NCI-H526 (cell line): ENCODE measurements around the gene TRIM17.

ENCODE experiments used
- DNase-seq, 2 experiments: peaks; one replicate each; lab custom pipeline; 2025; lab: John Stamatoyannopoulos, UW

Gene TRIM17

DNA sequence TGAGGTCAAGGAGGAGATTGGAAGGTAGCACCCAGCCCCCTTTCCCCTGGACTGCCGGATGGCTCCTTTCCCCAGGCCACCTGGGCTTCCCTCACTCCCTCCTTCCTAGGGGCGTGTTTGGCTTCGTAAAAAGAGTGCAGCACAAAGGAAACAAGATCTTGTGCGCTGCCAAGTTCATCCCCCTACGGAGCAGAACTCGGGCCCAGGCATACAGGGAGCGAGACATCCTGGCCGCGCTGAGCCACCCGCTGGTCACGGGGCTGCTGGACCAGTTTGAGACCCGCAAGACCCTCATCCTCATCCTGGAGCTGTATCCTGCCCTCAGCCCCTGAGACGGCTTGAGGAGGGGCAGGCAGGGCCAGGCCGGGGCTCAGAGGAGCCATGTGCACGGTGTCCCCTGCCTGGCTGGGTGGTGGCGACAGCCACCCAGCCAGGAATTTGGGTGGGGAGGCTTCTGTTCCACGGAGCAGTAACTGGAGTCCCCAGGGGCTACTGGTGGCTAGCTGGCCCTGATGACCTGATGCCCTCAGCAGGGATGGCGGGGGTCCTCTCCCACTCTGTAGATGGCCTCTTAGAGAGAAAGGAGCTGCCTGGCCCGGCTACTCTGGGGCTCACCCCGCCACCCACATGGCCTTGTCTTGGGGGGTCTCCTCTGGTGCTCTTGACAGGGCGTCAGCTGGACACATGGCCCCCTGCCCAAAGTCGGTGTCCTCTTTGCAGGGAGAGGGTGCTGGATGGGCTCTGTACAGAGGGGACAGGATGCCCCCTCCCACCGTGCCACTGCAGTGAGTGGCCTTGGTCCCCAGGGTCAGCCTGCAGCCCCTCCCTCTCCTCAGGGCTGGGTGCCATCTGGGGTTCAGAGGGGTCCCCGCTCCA, 49.6 kb downstream of the TRIM17 start:
- peak in 1 of 2 experiments; percentile 12 for DNase-seq

DNA sequence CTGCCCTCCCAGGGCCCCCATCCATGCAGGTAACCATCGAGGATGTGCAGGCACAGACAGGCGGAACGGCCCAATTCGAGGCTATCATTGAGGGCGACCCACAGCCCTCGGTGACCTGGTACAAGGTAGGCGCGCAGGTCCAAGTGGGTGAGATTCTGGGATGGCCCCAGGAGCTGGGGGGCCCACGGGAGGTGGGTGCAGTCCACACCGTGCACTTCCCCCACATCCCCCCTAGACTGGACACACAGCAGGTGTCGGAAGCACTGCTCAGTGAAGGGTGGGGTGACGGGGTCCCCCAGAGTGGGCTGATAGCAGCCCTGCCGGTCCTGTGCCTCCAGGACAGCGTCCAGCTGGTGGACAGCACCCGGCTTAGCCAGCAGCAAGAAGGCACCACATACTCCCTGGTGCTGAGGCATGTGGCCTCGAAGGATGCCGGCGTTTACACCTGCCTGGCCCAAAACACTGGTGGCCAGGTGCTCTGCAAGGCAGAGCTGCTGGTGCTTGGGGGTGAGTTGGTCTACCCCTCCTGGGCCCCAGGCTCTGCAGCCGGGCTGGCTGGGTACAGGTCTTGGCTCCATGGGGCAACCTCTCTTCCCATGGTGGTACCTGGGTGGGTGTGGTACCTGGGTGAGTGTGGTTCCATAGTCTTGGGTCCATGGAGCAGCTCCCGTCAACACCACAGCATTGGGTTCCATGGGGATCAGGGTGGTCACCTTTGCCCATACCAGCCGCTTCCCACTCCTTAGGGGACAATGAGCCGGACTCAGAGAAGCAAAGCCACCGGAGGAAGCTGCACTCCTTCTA, 50.4 kb downstream of the TRIM17 start:
- DNase-seq = no peak

GRCh38 chr1:228365271-228366061, 51.2 kb downstream of the TRIM17 start:
- DNase-seq = no peak

GRCh38 chr1:228364706-228365213, 51.9 kb downstream of the TRIM17 start:
- no peak for DNase-seq

DNA sequence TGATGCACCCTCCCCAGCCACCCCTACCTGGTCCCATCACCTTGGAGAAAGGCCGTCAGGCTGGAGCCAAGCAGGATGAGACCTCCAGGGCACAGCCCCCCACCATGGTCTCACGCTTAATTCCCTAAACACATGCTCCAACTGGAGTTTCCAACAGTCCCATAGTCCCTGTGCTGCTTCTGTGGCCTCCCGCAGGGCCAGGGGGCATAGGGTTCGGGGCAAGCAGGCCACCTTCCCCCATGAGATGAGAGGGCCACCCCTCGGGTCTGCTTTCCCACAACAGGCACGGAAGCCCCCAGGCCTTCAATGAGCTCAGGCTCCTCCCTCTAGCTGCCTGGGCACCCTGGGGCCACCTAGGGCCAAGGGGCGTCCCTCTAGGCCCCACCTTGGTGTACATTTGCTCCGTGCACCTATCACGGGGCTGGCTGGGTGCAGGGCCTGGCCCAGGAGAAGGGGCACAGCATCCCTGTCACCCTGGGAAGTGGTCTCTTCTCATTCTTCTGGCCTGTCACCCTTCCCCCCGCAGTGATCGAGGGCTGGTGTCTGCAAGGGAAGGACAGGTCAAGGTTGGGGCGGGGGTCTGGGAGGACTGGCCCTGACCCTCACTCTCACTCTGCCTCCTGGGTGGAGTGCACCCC, 52.5 kb downstream of the TRIM17 start:
- DNase-seq = no peak

GRCh38 chr1:228363686-228364067, 53.0 kb downstream of the TRIM17 start:
- no peak for DNase-seq

GRCh38 chr1:228362884-228363450, 53.7 kb downstream of the TRIM17 start:
- no peak for DNase-seq

DNA sequence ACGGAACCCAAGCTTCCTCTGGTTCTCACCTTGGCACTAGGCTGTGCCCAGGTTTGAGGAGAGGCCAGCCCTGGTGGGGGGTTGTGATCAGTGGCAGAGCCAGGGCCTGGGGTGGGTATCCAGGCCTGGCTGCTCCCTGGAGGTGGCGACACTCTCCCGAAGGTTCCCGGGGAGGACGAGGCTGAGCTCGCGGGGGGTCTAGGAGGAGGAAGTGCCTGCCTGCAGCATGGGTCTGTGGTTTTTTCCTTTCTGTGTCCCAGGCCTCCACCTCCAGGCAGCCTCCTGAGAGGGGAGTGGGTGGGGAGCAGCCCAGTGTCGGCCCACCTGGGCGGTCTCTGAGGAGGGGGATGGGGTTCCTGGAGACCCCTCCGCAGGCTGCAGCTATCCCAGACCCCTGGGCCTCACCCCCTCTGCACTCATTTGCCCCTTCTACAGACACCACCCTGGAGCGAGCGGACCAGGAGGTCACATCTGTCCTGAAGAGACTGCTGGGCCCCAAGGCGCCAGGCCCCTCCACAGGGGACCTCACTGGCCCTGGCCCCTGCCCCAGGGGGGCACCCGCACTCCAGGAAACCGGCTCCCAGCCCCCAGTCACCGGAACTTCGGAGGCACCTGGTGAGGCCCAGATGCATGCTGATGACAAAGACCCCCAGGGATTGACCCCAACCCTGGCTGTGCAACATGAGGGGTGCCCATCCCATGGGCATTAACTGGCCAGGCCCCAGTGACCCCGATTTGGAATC, 54.3 kb downstream of the TRIM17 start:
- DNase-seq = no peak

DNA sequence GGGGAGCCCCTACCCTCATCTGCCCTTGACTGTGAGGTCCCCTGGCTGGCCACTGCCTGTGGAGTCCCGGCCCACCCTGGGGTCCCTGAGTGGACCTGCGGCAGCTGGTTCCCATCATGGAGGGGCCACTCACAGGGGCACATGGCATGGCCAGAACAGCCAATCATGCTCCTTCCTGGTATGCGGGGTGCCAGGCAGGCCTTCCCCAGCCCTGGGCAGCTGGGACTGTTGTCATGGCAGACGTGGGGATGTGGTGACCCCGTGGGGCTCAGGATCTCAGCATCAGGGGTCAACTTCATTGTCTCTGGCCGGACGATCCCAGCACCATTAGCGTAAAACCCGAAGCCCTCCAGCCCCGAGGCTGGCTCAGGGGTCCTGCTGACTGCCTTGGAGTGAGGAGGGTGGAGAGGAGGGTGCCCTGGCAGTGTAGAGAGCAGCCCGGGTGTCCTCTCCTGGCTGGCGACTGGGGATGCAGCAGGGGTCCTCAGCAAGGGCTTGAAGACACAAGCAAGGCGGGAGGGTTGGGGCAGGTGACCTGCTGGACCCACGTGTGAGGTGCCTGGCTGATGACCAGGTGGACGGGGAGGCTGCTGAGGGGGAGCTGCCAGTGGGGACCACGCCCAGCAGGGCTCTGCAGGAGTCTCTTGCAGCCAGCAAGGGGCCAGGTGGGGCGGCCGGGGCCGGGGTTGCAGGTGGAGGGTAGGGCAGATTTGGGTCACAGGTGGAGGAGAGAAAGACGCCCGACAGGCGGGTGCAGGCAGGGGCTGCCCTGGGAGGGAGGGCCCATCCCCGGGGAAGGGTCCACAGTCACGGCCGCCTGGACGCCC, 55.1 kb downstream of the TRIM17 start:
- DNase-seq = no peak

DNA sequence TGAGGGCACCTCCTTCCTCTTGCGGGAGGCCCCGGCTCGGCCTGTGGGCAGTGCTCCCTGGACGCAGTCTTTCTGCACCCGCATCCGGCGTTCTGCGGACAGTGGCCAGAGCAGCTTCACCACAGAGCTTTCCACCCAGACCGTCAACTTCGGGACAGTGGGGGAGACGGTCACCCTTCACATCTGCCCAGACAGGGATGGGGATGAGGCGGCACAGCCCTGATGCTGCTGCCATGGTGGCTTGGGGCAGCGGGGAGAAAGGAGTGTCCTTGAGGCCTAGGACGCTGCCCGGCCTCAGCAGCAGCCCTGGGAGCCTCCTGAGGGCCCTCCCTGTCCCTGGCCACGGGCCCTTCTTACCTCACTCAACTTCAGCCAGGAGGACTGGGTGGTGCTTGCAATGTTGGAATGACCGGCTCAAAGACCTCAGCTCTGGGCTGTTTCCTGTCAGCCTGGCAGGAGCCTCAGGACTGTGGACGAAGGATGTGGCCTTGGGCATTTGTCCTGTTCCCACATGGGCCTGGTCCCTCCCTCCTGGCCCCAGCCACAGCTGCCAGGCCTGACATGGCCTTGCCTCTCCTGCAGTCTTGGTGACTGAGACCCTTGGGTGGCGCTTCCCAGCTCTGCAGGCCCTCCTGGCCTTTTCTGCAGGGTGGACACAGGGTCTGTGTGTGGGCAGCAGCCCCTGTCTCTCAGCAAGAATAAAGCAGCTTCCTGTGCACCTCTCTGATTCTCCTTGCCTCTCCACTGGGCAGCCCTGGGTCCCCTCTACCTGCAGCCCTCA, 55.9 kb downstream of the TRIM17 start:
- no peak for DNase-seq

DNA sequence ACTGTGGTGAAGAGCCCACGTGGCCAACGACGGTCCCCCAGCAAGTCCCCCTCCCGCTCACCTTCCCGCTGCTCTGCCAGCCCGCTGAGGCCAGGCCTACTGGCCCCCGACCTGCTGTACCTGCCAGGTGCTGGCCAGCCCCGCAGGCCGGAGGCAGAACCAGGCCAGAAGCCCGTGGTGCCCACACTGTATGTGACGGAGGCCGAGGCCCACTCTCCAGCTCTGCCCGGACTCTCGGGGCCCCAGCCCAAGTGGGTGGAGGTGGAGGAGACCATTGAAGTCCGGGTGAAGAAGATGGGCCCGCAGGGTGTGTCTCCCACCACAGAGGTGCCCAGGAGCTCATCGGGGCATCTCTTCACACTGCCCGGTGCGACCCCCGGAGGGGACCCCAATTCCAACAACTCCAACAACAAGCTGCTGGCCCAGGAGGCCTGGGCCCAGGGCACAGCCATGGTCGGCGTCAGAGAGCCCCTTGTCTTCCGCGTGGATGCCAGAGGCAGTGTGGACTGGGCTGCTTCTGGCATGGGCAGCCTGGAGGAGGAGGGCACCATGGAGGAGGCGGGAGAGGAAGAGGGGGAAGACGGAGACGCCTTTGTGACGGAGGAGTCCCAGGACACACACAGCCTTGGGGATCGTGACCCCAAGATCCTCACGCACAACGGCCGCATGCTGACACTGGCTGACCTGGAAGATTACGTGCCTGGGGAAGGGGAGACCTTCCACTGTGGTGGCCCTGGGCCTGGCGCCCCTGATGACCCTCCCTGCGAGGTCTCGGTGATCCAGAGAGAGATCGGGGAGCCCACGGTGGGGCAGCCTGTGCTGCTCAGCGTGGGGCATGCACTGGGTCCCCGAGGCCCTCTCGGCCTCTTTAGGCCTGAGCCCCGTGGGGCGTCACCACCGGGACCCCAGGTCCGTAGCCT, 56.8 kb downstream of the TRIM17 start:
- DNase-seq = no peak

- DNase-seq = no peak
These were observed 57.7 kb downstream of the TRIM17 start for GRCh38 chr1:228358764-228359612.

GRCh38 chr1:228358039-228358763, 58.5 kb downstream of the TRIM17 start:
- no peak for DNase-seq
